NCI-H146 treated with DMSO at 0.1 percent for 48 hours (cell line): ENCODE results near the gene ASIP.
A peak's percentile ranks its signal among the peaks of the same experiment; 100 is the strongest.
"Not testable (repeated sequence)": the region's sequence is repeated elsewhere in the genome, so short reads cannot be mapped to it uniquely, and the experiment has no call there.

Source experiments
- DNase-seq: peaks from one replicate; lab custom pipeline; 2025; ENCODE audit not compliant: unreplicated experiment; lab: John Stamatoyannopoulos, UW

ASIP gene

GRCh38 chr20:34240693-34241615, at the start of gene ASIP:
Gene ASIP (plus strand): TSS chr20:34241423. CDS start chr20:34260375, 18,952 bp downstream.
- DNase-seq, result no peak

- DNase-seq, result no peak
Observed at GRCh38 chr20:34193051-34193450, 48.2 kb upstream of the ASIP start.

- no peak for DNase-seq
Observed at GRCh38 chr20:34199183-34199582, 42.0 kb upstream of the ASIP start.

GRCh38 chr20:34200023-34200422, 41.2 kb upstream of the ASIP start:
- DNase-seq, result no peak

GRCh38 chr20:34201531-34201930, 39.7 kb upstream of the ASIP start:
- DNase-seq, result no peak

- DNase-seq, result peak; percentile 24
Observed at GRCh38 chr20:34205172-34205880, 35.9 kb upstream of the ASIP start.

GRCh38 chr20:34209111-34209510, 32.1 kb upstream of the ASIP start:
- DNase-seq, result no peak

GRCh38 chr20:34210271-34210670, 31.0 kb upstream of the ASIP start:
- DNase-seq, result no peak

- no peak for DNase-seq
Observed at GRCh38 chr20:34211591-34211990, 29.6 kb upstream of the ASIP start.

- no peak for DNase-seq
Observed at GRCh38 chr20:34213213-34213612, 28.0 kb upstream of the ASIP start.

- peak; percentile 77 for DNase-seq
Observed at GRCh38 chr20:34215711-34216381, 25.4 kb upstream of the ASIP start.

GRCh38 chr20:34216382-34216742, 24.9 kb upstream of the ASIP start:
- no peak for DNase-seq

GRCh38 chr20:34220561-34220960, 20.7 kb upstream of the ASIP start:
- DNase-seq, result no peak

GRCh38 chr20:34222208-34222607, 19.0 kb upstream of the ASIP start:
- no peak for DNase-seq

- DNase-seq, result not testable (repeated sequence)
Observed at GRCh38 chr20:34224251-34224650, 17.0 kb upstream of the ASIP start.

- no peak for DNase-seq
Observed at GRCh38 chr20:34231634-34232033, 9.6 kb upstream of the ASIP start.

- DNase-seq, result no peak
Observed at GRCh38 chr20:34232494-34233087, 8.6 kb upstream of the ASIP start.

GRCh38 chr20:34233687-34234086, 7.5 kb upstream of the ASIP start:
- no peak for DNase-seq

- no peak for DNase-seq
Observed at GRCh38 chr20:34235875-34236274, 5.3 kb upstream of the ASIP start.

- no peak for DNase-seq
Observed at GRCh38 chr20:34237942-34238341, 3.3 kb upstream of the ASIP start.

GRCh38 chr20:34240121-34240520, 1.1 kb upstream of the ASIP start:
- no peak for DNase-seq
